Glutamatergic neuron (in vitro differentiated cells): ENCODE measurements around the gene RBX1. TPM values are rescaled to one million over a fixed set of nuclear protein-coding genes. Genes with fewer than 3 reads are reported as not detected.

Source experiments
- DNase-seq: peaks from one replicate; pipeline ENCODE4 v3.0.0; 2022
- H3K27ac Mint-ChIP-seq: one replicate; pipeline ENCODE4 v1.8.0; 2020; ENCODE audit warnings: mild to moderate bottlenecking, mixed read lengths, inconsistent platforms; ENCODE audit not compliant: unreplicated experiment
- H3K27me3 Mint-ChIP-seq: one replicate; pipeline ENCODE4 v1.8.0; 2020; ENCODE audit warnings: mild to moderate bottlenecking, moderate library complexity, mixed read lengths, inconsistent platforms; ENCODE audit not compliant: unreplicated experiment
- H3K36me3 Mint-ChIP-seq: one replicate; pipeline ENCODE4 v1.8.0; 2020; ENCODE audit warnings: mild to moderate bottlenecking, mixed read lengths, inconsistent platforms; ENCODE audit not compliant: unreplicated experiment
- H3K4me1 Mint-ChIP-seq: one replicate; pipeline ENCODE4 v1.8.0; 2020; ENCODE audit warnings: mild to moderate bottlenecking, low read depth, mixed read lengths, inconsistent platforms; ENCODE audit not compliant: unreplicated experiment
- H3K4me3 Mint-ChIP-seq: one replicate; pipeline ENCODE4 v1.8.0; 2020; ENCODE audit warnings: mild to moderate bottlenecking, mixed read lengths, inconsistent platforms; ENCODE audit not compliant: unreplicated experiment
- H3K9me3 Mint-ChIP-seq: one replicate; pipeline ENCODE4 v1.8.0; 2020; ENCODE audit warnings: mild to moderate bottlenecking, moderate library complexity, mixed read lengths, inconsistent platforms; ENCODE audit not compliant: unreplicated experiment
- CTCF ChIP-seq: fragments of 200-600 bp; sonication (generic); IDR thresholded peaks from one replicate; pipeline ENCODE4 v1.5.0; 2021; ENCODE audit not compliant: partially characterized antibody, unreplicated experiment
- total RNA-seq: library from RNA; stranded (reverse); fragmentation: NEBNext Ultra II Directional; extraction: Animal tissue kit (Norgen Biotek cat#: 25700); gene quantifications from one replicate; pipeline ENCODE4 v1.2.1, GENCODE V29; 2021; ENCODE audit not compliant: unreplicated experiment

Gene RBX1
- total RNA-seq, 1 donor from 2014 or later = 66.4 TPM

- H3K27ac Mint-ChIP-seq = no peak overlapping the region
- H3K9me3 Mint-ChIP-seq = no peaks in the 10 kb centered on the region
- no peaks in the 10 kb centered on the region for H3K36me3 Mint-ChIP-seq
- H3K4me3 Mint-ChIP-seq = no peak overlapping the region
- no peak for DNase-seq
- H3K27me3 Mint-ChIP-seq = no peaks in the 10 kb centered on the region
- no peaks in the 10 kb centered on the region for H3K4me1 Mint-ChIP-seq
- TF ChIP-seq CTCF = no peak
Observed at GRCh38 chr22:40919446-40919845, 31.7 kb upstream of the RBX1 start.

DNA sequence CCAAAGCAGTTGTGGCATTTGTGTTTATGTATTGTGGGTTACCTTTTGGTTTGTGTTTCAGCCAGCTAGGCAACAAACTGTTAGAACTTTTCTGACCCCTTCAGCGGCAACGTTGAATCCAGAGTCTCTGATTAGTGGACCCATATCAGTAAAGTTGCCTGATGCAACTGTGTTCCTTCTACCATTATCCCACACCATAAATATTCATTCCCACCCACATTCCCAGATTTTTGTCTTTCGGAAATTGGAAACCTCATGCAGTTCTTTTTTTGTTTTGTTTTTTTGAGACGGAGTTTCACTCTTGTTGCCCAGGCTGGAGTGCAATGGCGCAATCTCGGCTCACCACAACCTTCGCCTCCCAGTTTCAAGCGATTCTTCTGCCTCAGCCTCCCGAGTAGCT, 30.7 kb upstream of the RBX1 start:
- DNase-seq = no peak
- H3K27ac Mint-ChIP-seq = no peak overlapping the region
- no peaks in the 10 kb centered on the region for H3K36me3 Mint-ChIP-seq
- no peaks in the 10 kb centered on the region for H3K9me3 Mint-ChIP-seq
- no peak overlapping the region for H3K4me3 Mint-ChIP-seq
- no peaks in the 10 kb centered on the region for H3K27me3 Mint-ChIP-seq
- no peaks in the 10 kb centered on the region for H3K4me1 Mint-ChIP-seq
- TF ChIP-seq CTCF = no peak

- H3K9me3 Mint-ChIP-seq = peaks cover 2% of the 10 kb centered on the region
- H3K36me3 Mint-ChIP-seq = no peaks in the 10 kb centered on the region
- H3K27ac Mint-ChIP-seq = no peak overlapping the region
- no peak for DNase-seq
- no peaks in the 10 kb centered on the region for H3K4me1 Mint-ChIP-seq
- H3K4me3 Mint-ChIP-seq = no peak overlapping the region
- peaks cover 2% of the 10 kb centered on the region for H3K27me3 Mint-ChIP-seq
- TF ChIP-seq CTCF = peak; percentile 81
Observed at GRCh38 chr22:40922484-40923303, 28.5 kb upstream of the RBX1 start.

DNA sequence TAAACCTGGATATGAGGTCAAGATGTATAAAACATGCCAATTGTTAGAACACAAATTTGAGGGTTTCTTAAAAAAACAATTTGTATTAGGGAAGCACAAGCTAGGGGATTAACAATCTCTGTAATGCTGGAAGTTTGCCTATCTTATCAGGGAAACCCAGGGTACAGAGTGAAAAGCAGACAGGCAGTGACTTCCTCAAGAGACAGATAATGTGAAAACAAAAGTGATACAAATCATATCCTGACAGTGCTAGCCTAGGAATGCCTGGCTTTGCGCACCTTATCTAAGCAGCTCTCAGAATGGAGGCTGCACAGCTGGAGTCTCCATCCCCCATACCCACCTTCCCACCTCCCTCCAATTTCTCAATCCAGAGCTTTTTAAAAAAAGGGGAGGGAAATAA, 22.5 kb upstream of the RBX1 start:
- Mint-ChIP-seq H3K4me3 (no peak overlapping the region), H3K27me3 (peaks cover 2% of the 10 kb centered on the region), H3K36me3 (no peaks in the 10 kb centered on the region), H3K27ac (no peak overlapping the region), H3K9me3 (peaks cover 2% of the 10 kb centered on the region), H3K4me1 (no peaks in the 10 kb centered on the region)
- no peak for DNase-seq
- TF ChIP-seq CTCF = no peak

GRCh38 chr22:40932396-40932795, 18.8 kb upstream of the RBX1 start:
- no peaks in the 10 kb centered on the region for H3K27me3 Mint-ChIP-seq
- H3K9me3 Mint-ChIP-seq = no peaks in the 10 kb centered on the region
- no peak for TF ChIP-seq CTCF
- H3K27ac Mint-ChIP-seq = no peak overlapping the region
- H3K4me1 Mint-ChIP-seq = no peaks in the 10 kb centered on the region
- no peak overlapping the region for H3K4me3 Mint-ChIP-seq
- no peaks in the 10 kb centered on the region for H3K36me3 Mint-ChIP-seq
- no peak for DNase-seq
